ENCODE measurements around the gene LGALS3BP. TPM values are rescaled to one million over a fixed set of nuclear protein-coding genes. Genes with fewer than 3 reads are reported as not detected.
A peak's percentile ranks its signal among the peaks of the same experiment; 100 is the strongest.

The LGALS3BP gene
- total and polyA plus RNA-seq, 2 experiments from 2014 or later = 15.1 to 36.5 TPM

- peak; percentile 60 for DNase-seq (ENCODE audit: low spot score)
- H3K27ac Mint-ChIP-seq = no peak overlapping the region
- Histone ChIP-seq H3K36me3 (ENCODE audit: insufficient read depth) (no peaks in the 10 kb centered on the region), H3K27me3 (ENCODE audit: insufficient read depth) (peaks cover 30% of the 10 kb centered on the region), H3K4me1 (ENCODE audit: insufficient read depth) (no peaks in the 10 kb centered on the region), H3K79me2 (replicated peaks; ENCODE audit: insufficient read depth) (no peaks in the 10 kb centered on the region), H3K4me2 (no peak overlapping the region), H3F3A (replicated peaks; ENCODE audit: low read depth) (no peaks in the 10 kb centered on the region), H2AFZ (no peak overlapping the region), H3K9me2 (ENCODE audit: insufficient read depth) (no peaks in the 10 kb centered on the region), H3K4me3 (no peak overlapping the region), H3K27ac (ENCODE audit: low read depth) (no peak overlapping the region), H4K20me1 (replicated peaks; ENCODE audit: insufficient read depth) (no peaks in the 10 kb centered on the region)
- peaks cover 22% of the 10 kb centered on the region for H3K27me3 Mint-ChIP-seq (ENCODE audit: insufficient read depth, low read depth, poor library complexity)
- no peak overlapping the region for H3K4me3 Mint-ChIP-seq
- H3K9me3 Mint-ChIP-seq = peaks cover 45% of the 10 kb centered on the region
- TF ChIP-seq, protein P1, sequence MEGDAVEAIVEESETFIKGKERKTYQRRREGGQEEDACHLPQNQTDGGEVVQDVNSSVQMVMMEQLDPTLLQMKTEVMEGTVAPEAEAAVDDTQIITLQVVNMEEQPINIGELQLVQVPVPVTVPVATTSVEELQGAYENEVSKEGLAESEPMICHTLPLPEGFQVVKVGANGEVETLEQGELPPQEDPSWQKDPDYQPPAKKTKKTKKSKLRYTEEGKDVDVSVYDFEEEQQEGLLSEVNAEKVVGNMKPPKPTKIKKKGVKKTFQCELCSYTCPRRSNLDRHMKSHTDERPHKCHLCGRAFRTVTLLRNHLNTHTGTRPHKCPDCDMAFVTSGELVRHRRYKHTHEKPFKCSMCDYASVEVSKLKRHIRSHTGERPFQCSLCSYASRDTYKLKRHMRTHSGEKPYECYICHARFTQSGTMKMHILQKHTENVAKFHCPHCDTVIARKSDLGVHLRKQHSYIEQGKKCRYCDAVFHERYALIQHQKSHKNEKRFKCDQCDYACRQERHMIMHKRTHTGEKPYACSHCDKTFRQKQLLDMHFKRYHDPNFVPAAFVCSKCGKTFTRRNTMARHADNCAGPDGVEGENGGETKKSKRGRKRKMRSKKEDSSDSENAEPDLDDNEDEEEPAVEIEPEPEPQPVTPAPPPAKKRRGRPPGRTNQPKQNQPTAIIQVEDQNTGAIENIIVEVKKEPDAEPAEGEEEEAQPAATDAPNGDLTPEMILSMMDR (conservative IDR thresholded peaks at IDR 0.05; ENCODE audit: low read depth in 2 of 2) = no peak
- TF ChIP-seq ZNF462 (CRISPR knock-in tag; IDR thresholded peaks at IDR 0.05) (no peak), ZNF114 (CRISPR knock-in tag; IDR thresholded peaks at IDR 0.05) (no peak), JUNB (IDR thresholded peaks at IDR 0.05; ENCODE audit: unreplicated experiment) (no peak), NANOG (IDR thresholded peaks at IDR 0.05; ENCODE audit: borderline replicate concordance) (no peak), CREB1 (CRISPR knock-in tag; IDR thresholded peaks at IDR 0.05; ENCODE audit: low read depth) (no peak), EZH2phosphoT487 (IDR thresholded peaks at IDR 0.05; ENCODE audit: unreplicated experiment) (no peak), ZNF331 (CRISPR knock-in tag; IDR thresholded peaks at IDR 0.05; ENCODE audit: low read depth) (no peak)
- TF ChIP-seq, protein P2, sequence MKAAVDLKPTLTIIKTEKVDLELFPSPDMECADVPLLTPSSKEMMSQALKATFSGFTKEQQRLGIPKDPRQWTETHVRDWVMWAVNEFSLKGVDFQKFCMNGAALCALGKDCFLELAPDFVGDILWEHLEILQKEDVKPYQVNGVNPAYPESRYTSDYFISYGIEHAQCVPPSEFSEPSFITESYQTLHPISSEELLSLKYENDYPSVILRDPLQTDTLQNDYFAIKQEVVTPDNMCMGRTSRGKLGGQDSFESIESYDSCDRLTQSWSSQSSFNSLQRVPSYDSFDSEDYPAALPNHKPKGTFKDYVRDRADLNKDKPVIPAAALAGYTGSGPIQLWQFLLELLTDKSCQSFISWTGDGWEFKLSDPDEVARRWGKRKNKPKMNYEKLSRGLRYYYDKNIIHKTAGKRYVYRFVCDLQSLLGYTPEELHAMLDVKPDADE (IDR thresholded peaks at IDR 0.05) = no peak
- peaks cover 6% of the 10 kb centered on the region; the same call in 2 of the 3 replicates for H3K4me1 Mint-ChIP-seq
- peaks cover 14% of the 10 kb centered on the region for H3K36me3 Mint-ChIP-seq (ENCODE audit: low read depth)
- ATAC-seq = peak; percentile 64
Measured at GRCh38 chr17:79017546-79018369, 38.0 kb upstream of the LGALS3BP start.

Data from GM23338 (cell line).